ENCODE data around the gene GNAI1.

The GNAI1 gene

DNA sequence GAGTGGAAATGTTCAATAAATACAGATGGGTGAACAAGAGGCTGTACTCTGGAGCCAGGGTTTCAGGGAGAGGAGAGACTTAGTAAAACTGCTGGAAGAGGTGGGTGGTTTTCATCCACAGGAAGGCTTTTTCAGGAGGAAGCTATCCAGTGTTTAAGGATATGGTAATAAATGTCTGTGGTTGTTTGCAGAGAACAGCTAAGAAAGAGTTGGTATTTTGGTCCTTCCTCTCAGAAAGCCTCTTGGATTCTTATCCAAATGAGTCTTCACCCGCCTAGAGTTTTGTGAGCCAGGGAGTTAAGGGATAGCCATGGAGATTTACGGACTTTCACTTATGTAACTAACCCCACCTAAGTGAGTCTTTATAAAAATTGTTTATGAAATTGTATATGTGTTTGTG is 95.7 kb downstream of the GNAI1 start:
- no peaks in the 10 kb centered on the region for H3K9me3 ChIP-seq (ENCODE audit: low read depth, low read length)
- TF ChIP-seq POLR2AphosphoS5 (IDR thresholded peaks at IDR 0.05; ENCODE audit: borderline replicate concordance, low read depth, low read length), result no peak
- no peak for DNase-seq (ENCODE audit: low read depth, low spot score)
- H3K36me3 ChIP-seq (ENCODE audit: insufficient read depth, low read length), result no peaks in the 10 kb centered on the region
- H3K27ac ChIP-seq, result no peak overlapping the region
- H3K4me3 ChIP-seq, result no peak overlapping the region
- no peak overlapping the region for H3K9ac ChIP-seq (ENCODE audit: insufficient read length)

DNA sequence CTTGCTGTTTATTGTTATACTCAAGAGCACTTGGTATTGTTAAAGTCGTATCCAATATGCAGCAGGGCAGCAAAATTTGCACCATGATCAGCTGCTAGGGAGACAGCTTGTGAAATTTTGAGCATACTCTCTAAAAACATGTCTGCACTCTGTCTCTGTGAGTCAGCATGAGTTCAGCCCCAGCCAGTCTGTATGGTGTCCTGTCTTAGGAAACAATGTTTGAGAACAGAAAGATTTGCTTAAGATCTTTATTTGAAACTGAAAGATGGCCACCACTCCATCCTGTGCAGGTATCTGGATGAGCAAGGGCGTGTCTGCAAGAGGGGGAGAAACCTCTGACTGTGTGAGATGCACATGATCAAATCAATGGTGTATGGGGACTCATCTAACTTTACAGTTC is 97.1 kb downstream of the GNAI1 start:
- Histone ChIP-seq H3K36me3 (ENCODE audit: insufficient read depth, low read length) (no peaks in the 10 kb centered on the region), H3K27ac (no peak overlapping the region), H3K9me3 (ENCODE audit: low read depth, low read length) (no peaks in the 10 kb centered on the region), H3K9ac (ENCODE audit: insufficient read length) (no peak overlapping the region), H3K4me3 (no peak overlapping the region)
- DNase-seq (ENCODE audit: low read depth, low spot score), result no peak
- TF ChIP-seq EZH2 (IDR thresholded peaks at IDR 0.05), result no peak
- TF ChIP-seq FOXP2 (optimal IDR thresholded peaks at IDR 0.05; ENCODE audit: control extremely low read depth, extremely low read length, insufficient read depth), result no peak
- TF ChIP-seq POLR2AphosphoS5 (IDR thresholded peaks at IDR 0.05; ENCODE audit: borderline replicate concordance, low read depth, low read length), result no peak

- H3K36me3 ChIP-seq (ENCODE audit: insufficient read depth, low read length), result no peaks in the 10 kb centered on the region
- H3K9me3 ChIP-seq (ENCODE audit: low read depth, low read length), result no peaks in the 10 kb centered on the region
- H3K4me3 ChIP-seq, result no peak overlapping the region
- no peak for TF ChIP-seq POLR2AphosphoS5 (IDR thresholded peaks at IDR 0.05; ENCODE audit: borderline replicate concordance, low read depth, low read length)
- no peak for DNase-seq (ENCODE audit: low read depth, low spot score)
- no peak overlapping the region for H3K9ac ChIP-seq (ENCODE audit: insufficient read length)
- no peak overlapping the region for H3K27ac ChIP-seq
These were observed 98.5 kb downstream of the GNAI1 start for GRCh38 chr7:80232979-80233724.

GRCh38 chr7:80235334-80235733 is 100.7 kb downstream of the GNAI1 start:
- H3K27ac ChIP-seq, result no peak overlapping the region
- H3K9ac ChIP-seq (ENCODE audit: insufficient read length), result no peak overlapping the region
- TF ChIP-seq FOXP2 (optimal IDR thresholded peaks at IDR 0.05; ENCODE audit: control extremely low read depth, extremely low read length, insufficient read depth), result no peak
- no peak for TF ChIP-seq EZH2 (IDR thresholded peaks at IDR 0.05)
- no peak for TF ChIP-seq POLR2AphosphoS5 (IDR thresholded peaks at IDR 0.05; ENCODE audit: borderline replicate concordance, low read depth, low read length)
- H3K36me3 ChIP-seq (ENCODE audit: insufficient read depth, low read length), result no peaks in the 10 kb centered on the region
- no peaks in the 10 kb centered on the region for H3K9me3 ChIP-seq (ENCODE audit: low read depth, low read length)
- no peak overlapping the region for H3K4me3 ChIP-seq
- no peak for DNase-seq (ENCODE audit: low read depth, low spot score)

- DNase-seq (ENCODE audit: low read depth, low spot score), result no peak
- TF ChIP-seq EZH2 (IDR thresholded peaks at IDR 0.05), result no peak
- no peak for TF ChIP-seq FOXP2 (optimal IDR thresholded peaks at IDR 0.05; ENCODE audit: control extremely low read depth, extremely low read length, insufficient read depth)
- no peak for TF ChIP-seq POLR2AphosphoS5 (IDR thresholded peaks at IDR 0.05; ENCODE audit: borderline replicate concordance, low read depth, low read length)
These were observed 102.0 kb downstream of the GNAI1 start for GRCh38 chr7:80236681-80237080.

DNA sequence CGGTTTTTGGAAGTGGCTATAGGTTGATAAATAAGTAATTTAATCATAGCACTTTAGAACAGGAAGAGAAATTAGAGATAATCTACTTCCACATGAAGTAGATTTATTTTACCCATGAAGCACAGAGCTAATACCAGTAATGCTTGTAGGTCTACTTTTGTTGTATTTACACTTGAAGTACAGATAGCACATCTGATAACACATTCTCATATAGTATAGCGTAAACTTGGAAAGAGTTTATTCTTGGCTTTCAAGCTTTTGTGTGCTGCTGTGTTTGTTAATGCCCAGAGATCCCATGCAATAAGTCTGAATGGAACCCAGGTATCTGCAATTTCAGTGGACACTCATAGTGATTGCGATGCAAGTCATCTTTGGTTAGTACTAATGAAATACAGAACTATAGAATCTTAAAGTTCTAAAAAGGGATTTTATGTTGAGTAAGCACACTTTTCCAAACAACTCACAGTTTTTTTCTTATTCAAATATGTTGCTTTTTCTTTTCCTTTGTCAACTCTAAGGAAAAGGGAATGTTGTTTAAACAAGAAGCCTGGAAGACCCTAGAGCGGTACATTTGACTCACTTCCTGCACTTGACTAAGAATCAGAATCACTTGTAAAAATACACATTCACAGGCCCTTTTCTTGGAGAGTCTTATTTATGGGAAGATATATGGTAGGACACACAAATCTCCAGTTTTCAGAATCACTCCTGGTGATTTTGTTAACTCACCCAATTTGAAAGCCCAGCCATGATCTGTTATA is 105.8 kb downstream of the GNAI1 start:
- TF ChIP-seq FOXP2 (optimal IDR thresholded peaks at IDR 0.05; ENCODE audit: control extremely low read depth, extremely low read length, insufficient read depth) (no peak), POLR2AphosphoS5 (IDR thresholded peaks at IDR 0.05; ENCODE audit: borderline replicate concordance, low read depth, low read length) (no peak), EZH2 (IDR thresholded peaks at IDR 0.05) (no peak)
- H3K27ac ChIP-seq, result no peak overlapping the region
- H3K4me3 ChIP-seq, result no peak overlapping the region
- H3K9me3 ChIP-seq (ENCODE audit: low read depth, low read length), result no peaks in the 10 kb centered on the region
- H3K9ac ChIP-seq (ENCODE audit: insufficient read length), result no peak overlapping the region
- DNase-seq (ENCODE audit: low read depth, low spot score), result no peak
- H3K36me3 ChIP-seq (ENCODE audit: insufficient read depth, low read length), result no peaks in the 10 kb centered on the region

More at GRCh38 chr7:80236681-80237080, 102.0 kb downstream of the GNAI1 start:
- no peaks in the 10 kb centered on the region for H3K9me3 ChIP-seq (ENCODE audit: low read depth, low read length)
- no peaks in the 10 kb centered on the region for H3K36me3 ChIP-seq (ENCODE audit: insufficient read depth, low read length)
- H3K27ac ChIP-seq, result no peak overlapping the region
- no peak overlapping the region for H3K9ac ChIP-seq (ENCODE audit: insufficient read length)
- no peak overlapping the region for H3K4me3 ChIP-seq

DNA sequence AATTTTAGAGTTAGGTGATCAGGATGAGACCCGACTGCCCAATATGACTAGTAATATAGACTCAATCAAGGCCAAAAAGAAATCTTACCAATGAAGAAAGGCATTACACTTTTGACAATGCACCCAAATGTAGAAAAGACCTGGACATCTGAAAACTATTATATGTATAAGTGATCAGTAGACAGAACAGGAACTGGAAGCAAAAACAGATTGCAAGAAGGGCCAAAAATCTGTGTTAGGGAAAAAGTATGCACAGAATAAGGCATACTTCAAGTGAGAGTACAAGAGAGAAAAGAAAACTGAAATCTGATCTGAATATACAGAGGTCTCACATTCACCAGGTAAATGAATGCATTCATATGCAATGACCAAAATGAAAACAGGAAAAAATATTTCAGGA is 107.0 kb downstream of the GNAI1 start:
- Histone ChIP-seq H3K27ac (no peak overlapping the region), H3K9ac (ENCODE audit: insufficient read length) (no peak overlapping the region), H3K36me3 (ENCODE audit: insufficient read depth, low read length) (no peaks in the 10 kb centered on the region), H3K9me3 (ENCODE audit: low read depth, low read length) (no peaks in the 10 kb centered on the region), H3K4me3 (no peak overlapping the region)
- TF ChIP-seq POLR2AphosphoS5 (IDR thresholded peaks at IDR 0.05; ENCODE audit: borderline replicate concordance, low read depth, low read length), result no peak
- no peak for TF ChIP-seq EZH2 (IDR thresholded peaks at IDR 0.05)
- DNase-seq (ENCODE audit: low read depth, low spot score), result no peak

DNA sequence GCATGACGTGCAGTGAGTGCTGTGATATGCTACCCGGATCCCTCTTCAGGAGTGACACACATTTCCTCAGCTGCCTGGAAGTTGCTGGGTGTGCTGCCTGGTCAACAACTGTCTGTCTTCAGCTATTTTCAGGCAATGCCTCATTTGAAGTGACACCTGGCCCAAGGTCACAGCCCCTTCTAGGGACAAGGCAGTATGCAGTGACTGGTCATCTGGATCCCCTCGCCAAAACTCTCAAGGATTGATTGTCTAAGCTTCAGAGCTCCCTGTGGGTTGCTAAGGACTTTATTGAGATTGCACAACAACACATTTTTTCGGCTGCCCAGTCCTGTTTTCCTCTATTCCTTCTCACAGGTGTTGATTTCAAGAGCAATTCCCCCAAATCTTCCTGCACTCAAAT is 108.8 kb downstream of the GNAI1 start:
- H3K4me3 ChIP-seq, result no peak overlapping the region
- H3K27ac ChIP-seq, result no peak overlapping the region
- no peak for DNase-seq (ENCODE audit: low read depth, low spot score)
- H3K9ac ChIP-seq (ENCODE audit: insufficient read length), result no peak overlapping the region
- no peaks in the 10 kb centered on the region for H3K36me3 ChIP-seq (ENCODE audit: insufficient read depth, low read length)
- no peak for TF ChIP-seq FOXP2 (optimal IDR thresholded peaks at IDR 0.05; ENCODE audit: control extremely low read depth, extremely low read length, insufficient read depth)
- no peak for TF ChIP-seq POLR2AphosphoS5 (IDR thresholded peaks at IDR 0.05; ENCODE audit: borderline replicate concordance, low read depth, low read length)
- TF ChIP-seq EZH2 (IDR thresholded peaks at IDR 0.05), result no peak
- H3K9me3 ChIP-seq (ENCODE audit: low read depth, low read length), result no peaks in the 10 kb centered on the region
